Neural cell (in vitro differentiated cells): ENCODE results near the gene AFF3. TPM values are rescaled to one million over a fixed set of nuclear protein-coding genes. Genes with fewer than 3 reads are reported as not detected.

Experiments used
- H2AFZ ChIP-seq: fragments of 200-600, 300-800 bp; sonication (generic), shearing (Covaris generic); 2 replicates; pipeline ENCODE4 v1.6.0; 2014; ENCODE audit warnings: low read depth, mild to moderate bottlenecking, antibody characterized with exemption, low read length, moderate library complexity
- H3F3A ChIP-seq: fragments of 200-600 bp; shearing (Covaris generic); 2 replicates; pipeline ENCODE4 v1.6.1; 2016; ENCODE audit warnings: mild to moderate bottlenecking, moderate library complexity, mixed read lengths, antibody characterized with exemption, low read length; ENCODE audit not compliant: insufficient read depth, poor library complexity, severe bottlenecking
- H3K27ac ChIP-seq: fragments of 200-600, 300-800 bp; sonication (generic), shearing (Covaris generic); 2 replicates; pipeline ENCODE4 v1.5.1; 2014; ENCODE audit warnings: mild to moderate bottlenecking, low read length, moderate library complexity
- H3K27me3 ChIP-seq: fragments of 300-800, 200-600 bp; sonication (generic), shearing (Covaris generic); 2 replicates; pipeline ENCODE4 v1.6.0; 2014; ENCODE audit warnings: mild to moderate bottlenecking, low read depth, low read length, moderate library complexity; ENCODE audit not compliant: insufficient read depth
- H3K36me3 ChIP-seq: fragments of 300-800, 200-600 bp; sonication (generic), shearing (Covaris generic); 2 replicates; pipeline ENCODE4 v1.5.1; 2014; ENCODE audit warnings: mild to moderate bottlenecking, antibody characterized with exemption, low read length, moderate library complexity; ENCODE audit not compliant: insufficient read depth
- H3K4me2 ChIP-seq: fragments of 300-800, 200-600 bp; sonication (generic), shearing (Covaris generic); 2 replicates; pipeline ENCODE4 v1.6.0; 2014; ENCODE audit warnings: mild to moderate bottlenecking, low read length
- H3K4me3 ChIP-seq: fragments of 300-800, 200-600 bp; sonication (generic), shearing (Covaris generic); 2 replicates; pipeline ENCODE4 v1.5.1; 2014; ENCODE audit warnings: mild to moderate bottlenecking, low read length, moderate library complexity
- H3K79me2 ChIP-seq: fragments of 200-600 bp; shearing (Covaris generic); replicated peaks from 2 replicates; pipeline ENCODE4 v1.6.0; 2014; ENCODE audit warnings: mild to moderate bottlenecking, low read length, moderate library complexity; ENCODE audit not compliant: insufficient read depth
- H3K9ac ChIP-seq: fragments of 300-800, 200-600 bp; sonication (generic), shearing (Covaris generic); 2 replicates; pipeline ENCODE4 v1.6.1; 2016; ENCODE audit warnings: mild to moderate bottlenecking, low read length, mixed read lengths
- H3K9me2 ChIP-seq: fragments of 200-600 bp; shearing (Covaris generic); 2 replicates; pipeline ENCODE4 v1.6.1; 2016; ENCODE audit warnings: mild to moderate bottlenecking, low read length, mixed read lengths; ENCODE audit not compliant: insufficient read depth
- H3K9me3 ChIP-seq: fragments of 200-600, 300-800 bp; sonication (generic), shearing (Covaris generic); 2 replicates; pipeline ENCODE4 v1.6.1; 2016; ENCODE audit warnings: mild to moderate bottlenecking, mixed run types, low read length, moderate library complexity, mixed read lengths
- H4K20me1 ChIP-seq: fragments of 200-600 bp; shearing (Covaris generic); 2 replicates; pipeline ENCODE4 v1.6.1; 2016; ENCODE audit warnings: mild to moderate bottlenecking, mixed run types; ENCODE audit not compliant: insufficient read depth
- EP300 ChIP-seq: fragments of 450-650 bp; conservative IDR thresholded peaks from 2 replicates; pipeline ENCODE4 v1.6.1; 2014; ENCODE audit warnings: antibody characterized with exemption, mild to moderate bottlenecking, moderate library complexity; ENCODE audit not compliant: poor library complexity, severe bottlenecking
- EZH2 ChIP-seq: fragments of 200-600, 300-800 bp; shearing (Covaris generic), sonication (generic); IDR thresholded peaks from 2 replicates; pipeline ENCODE4 v1.6.1; 2014; ENCODE audit warnings: antibody characterized with exemption, low read length, borderline replicate concordance, mild to moderate bottlenecking; ENCODE audit not compliant: insufficient read depth, poor library complexity, severe bottlenecking
- MXI1 ChIP-seq: fragments of 450-650 bp; conservative IDR thresholded peaks from 2 replicates; pipeline ENCODE4 v1.6.1; 2014; ENCODE audit warnings: antibody characterized with exemption, mild to moderate bottlenecking; ENCODE audit not compliant: poor library complexity, severe bottlenecking
- POLR2AphosphoS5 ChIP-seq: IDR thresholded peaks from 2 replicates; pipeline ENCODE4 v1.6.1; 2012
- RAD21 ChIP-seq: fragments of 450-650 bp; conservative IDR thresholded peaks from 2 replicates; pipeline ENCODE4 v1.6.1; 2014; ENCODE audit warnings: antibody characterized with exemption, mild to moderate bottlenecking, moderate library complexity
- SMC3 ChIP-seq: fragments of 450-650 bp; conservative IDR thresholded peaks from 2 replicates; pipeline ENCODE4 v1.6.1; 2014; ENCODE audit warnings: antibody characterized with exemption, mild to moderate bottlenecking, moderate library complexity; ENCODE audit not compliant: poor library complexity
- TAF1 ChIP-seq: IDR thresholded peaks from 2 replicates; pipeline ENCODE4 v1.6.1; 2012; ENCODE audit warnings: low read depth
- polyA plus RNA-seq: library from polyadenylated mRNA; depleted of rRNA; stranded (reverse); fragments of >200 nt; gene quantifications from 2 replicates; pipeline ENCODE4 v1.2.3, GENCODE V29; 2014
- TF ChIP-seq, protein P1 (sequence below): IDR thresholded peaks from 2 replicates; pipeline ENCODE4 v1.6.1; 2012; ENCODE audit warnings: borderline replicate concordance
- TF ChIP-seq, protein P2 (sequence below): fragments of 450-650 bp; IDR thresholded peaks from 2 replicates; pipeline ENCODE4 v1.5.1; 2014; ENCODE audit warnings: antibody characterized with exemption, mild to moderate bottlenecking, moderate library complexity; ENCODE audit not compliant: poor library complexity, severe bottlenecking

The AFF3 gene
- polyA plus RNA-seq, 1 donor from 2014 or later, result 5.1 TPM

DNA sequence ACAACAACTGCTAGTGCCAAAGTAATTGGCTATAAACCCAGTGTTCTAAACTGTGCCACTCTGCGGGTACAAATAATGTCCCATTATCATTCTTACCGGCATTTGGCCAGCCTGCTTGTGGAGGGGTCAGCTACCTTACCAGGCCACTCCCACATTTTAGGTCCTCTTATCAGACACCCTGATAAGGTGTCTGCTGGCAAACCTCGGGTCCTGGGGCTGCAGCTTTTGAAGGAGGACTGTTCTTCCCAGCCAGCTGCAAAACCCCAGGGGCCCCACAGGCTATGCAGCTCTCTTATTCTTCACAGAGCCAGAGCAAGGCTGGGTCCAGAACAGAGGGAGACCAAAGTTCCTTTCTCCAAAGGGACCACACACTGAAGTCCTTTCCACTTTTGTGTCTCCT is 394.5 kb downstream of the AFF3 start:
- Histone ChIP-seq H3K79me2 (no peaks in the 10 kb centered on the region), H3K4me2 (no peak overlapping the region), H3K4me3 (no peak overlapping the region), H3K9ac (no peak overlapping the region), H3K9me3 (no peaks in the 10 kb centered on the region), H3K9me2 (no peaks in the 10 kb centered on the region), H3F3A (no peaks in the 10 kb centered on the region), H3K27ac (no peak overlapping the region), H2AFZ (no peak overlapping the region), H4K20me1 (no peaks in the 10 kb centered on the region), H3K27me3 (no peaks in the 10 kb centered on the region), H3K36me3 (no peaks in the 10 kb centered on the region)
- TF ChIP-seq SMC3 (no peak), EZH2 (no peak), MXI1 (no peak), POLR2AphosphoS5 (no peak), TAF1 (no peak), EP300 (no peak), RAD21 (no peak)
- TF ChIP-seq, protein P1, sequence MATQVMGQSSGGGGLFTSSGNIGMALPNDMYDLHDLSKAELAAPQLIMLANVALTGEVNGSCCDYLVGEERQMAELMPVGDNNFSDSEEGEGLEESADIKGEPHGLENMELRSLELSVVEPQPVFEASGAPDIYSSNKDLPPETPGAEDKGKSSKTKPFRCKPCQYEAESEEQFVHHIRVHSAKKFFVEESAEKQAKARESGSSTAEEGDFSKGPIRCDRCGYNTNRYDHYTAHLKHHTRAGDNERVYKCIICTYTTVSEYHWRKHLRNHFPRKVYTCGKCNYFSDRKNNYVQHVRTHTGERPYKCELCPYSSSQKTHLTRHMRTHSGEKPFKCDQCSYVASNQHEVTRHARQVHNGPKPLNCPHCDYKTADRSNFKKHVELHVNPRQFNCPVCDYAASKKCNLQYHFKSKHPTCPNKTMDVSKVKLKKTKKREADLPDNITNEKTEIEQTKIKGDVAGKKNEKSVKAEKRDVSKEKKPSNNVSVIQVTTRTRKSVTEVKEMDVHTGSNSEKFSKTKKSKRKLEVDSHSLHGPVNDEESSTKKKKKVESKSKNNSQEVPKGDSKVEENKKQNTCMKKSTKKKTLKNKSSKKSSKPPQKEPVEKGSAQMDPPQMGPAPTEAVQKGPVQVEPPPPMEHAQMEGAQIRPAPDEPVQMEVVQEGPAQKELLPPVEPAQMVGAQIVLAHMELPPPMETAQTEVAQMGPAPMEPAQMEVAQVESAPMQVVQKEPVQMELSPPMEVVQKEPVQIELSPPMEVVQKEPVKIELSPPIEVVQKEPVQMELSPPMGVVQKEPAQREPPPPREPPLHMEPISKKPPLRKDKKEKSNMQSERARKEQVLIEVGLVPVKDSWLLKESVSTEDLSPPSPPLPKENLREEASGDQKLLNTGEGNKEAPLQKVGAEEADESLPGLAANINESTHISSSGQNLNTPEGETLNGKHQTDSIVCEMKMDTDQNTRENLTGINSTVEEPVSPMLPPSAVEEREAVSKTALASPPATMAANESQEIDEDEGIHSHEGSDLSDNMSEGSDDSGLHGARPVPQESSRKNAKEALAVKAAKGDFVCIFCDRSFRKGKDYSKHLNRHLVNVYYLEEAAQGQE, result no peak
- TF ChIP-seq, protein P2, sequence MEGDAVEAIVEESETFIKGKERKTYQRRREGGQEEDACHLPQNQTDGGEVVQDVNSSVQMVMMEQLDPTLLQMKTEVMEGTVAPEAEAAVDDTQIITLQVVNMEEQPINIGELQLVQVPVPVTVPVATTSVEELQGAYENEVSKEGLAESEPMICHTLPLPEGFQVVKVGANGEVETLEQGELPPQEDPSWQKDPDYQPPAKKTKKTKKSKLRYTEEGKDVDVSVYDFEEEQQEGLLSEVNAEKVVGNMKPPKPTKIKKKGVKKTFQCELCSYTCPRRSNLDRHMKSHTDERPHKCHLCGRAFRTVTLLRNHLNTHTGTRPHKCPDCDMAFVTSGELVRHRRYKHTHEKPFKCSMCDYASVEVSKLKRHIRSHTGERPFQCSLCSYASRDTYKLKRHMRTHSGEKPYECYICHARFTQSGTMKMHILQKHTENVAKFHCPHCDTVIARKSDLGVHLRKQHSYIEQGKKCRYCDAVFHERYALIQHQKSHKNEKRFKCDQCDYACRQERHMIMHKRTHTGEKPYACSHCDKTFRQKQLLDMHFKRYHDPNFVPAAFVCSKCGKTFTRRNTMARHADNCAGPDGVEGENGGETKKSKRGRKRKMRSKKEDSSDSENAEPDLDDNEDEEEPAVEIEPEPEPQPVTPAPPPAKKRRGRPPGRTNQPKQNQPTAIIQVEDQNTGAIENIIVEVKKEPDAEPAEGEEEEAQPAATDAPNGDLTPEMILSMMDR, result no peak

DNA sequence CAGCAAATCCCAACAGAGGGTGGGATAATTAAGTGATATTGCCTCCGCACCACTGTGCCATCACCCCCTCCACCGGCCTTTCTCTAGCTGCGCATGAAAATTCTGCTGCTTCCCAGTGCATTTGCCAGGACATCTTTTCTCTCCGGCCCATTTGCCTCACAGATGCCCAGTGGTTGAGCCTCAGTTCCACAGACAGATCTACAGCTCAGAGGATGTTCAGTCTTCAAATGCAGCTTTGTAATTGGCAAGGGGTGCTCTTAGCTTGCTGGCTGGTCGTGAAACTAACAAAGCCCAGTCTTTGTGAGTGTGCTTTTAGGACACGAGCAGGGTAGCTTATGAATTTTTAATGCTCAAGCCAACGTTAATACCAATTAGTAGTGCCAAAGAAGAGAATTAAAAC is 399.2 kb downstream of the AFF3 start:
- Histone ChIP-seq H3K36me3 (no peaks in the 10 kb centered on the region), H3K27ac (no peak overlapping the region), H3K9ac (no peak overlapping the region), H3K27me3 (no peaks in the 10 kb centered on the region), H3K9me2 (no peaks in the 10 kb centered on the region), H3K9me3 (no peaks in the 10 kb centered on the region), H3F3A (no peaks in the 10 kb centered on the region), H2AFZ (no peak overlapping the region), H4K20me1 (no peaks in the 10 kb centered on the region), H3K79me2 (no peaks in the 10 kb centered on the region), H3K4me3 (no peak overlapping the region), H3K4me2 (no peak overlapping the region)
- no peak for TF ChIP-seq POLR2AphosphoS5
- TF ChIP-seq EP300, result no peak
- TF ChIP-seq, protein P2, result no peak
- TF ChIP-seq SMC3, result no peak
- no peak for TF ChIP-seq MXI1
